HAP-1 (cell line): ENCODE measurements around the gene XXYLT1.
"Not testable (repeated sequence)": the region's sequence is repeated elsewhere in the genome, so short reads cannot be mapped to it uniquely, and the experiment has no call there.

Experiments used
- DNase-seq, 2 experiments: peaks; one replicate each; pipeline ENCODE4 v3.0.0-alpha.2; 2016 to 2020; ENCODE audit warnings: low spot score in 2 of 2
- H3K27me3 ChIP-seq: fragments of 250-450 bp; sonication (Bioruptor Pico); 2 replicates; pipeline ENCODE4 v1.5.1; 2020; ENCODE audit warnings: low read depth, mild to moderate bottlenecking, moderate library complexity
- H3K36me3 ChIP-seq: fragments of 250-450 bp; sonication (Bioruptor Pico); replicated peaks from 2 replicates; pipeline ENCODE4 v1.5.1; 2020; ENCODE audit warnings: mild to moderate bottlenecking
- H3K4me1 ChIP-seq: fragments of 250-450 bp; sonication (Bioruptor Pico); 2 replicates; pipeline ENCODE4 v1.5.1; 2020; ENCODE audit warnings: mild to moderate bottlenecking
- H3K4me3 ChIP-seq: fragments of 250-450 bp; sonication (Bioruptor Pico); 2 replicates; pipeline ENCODE4 v1.5.1; 2020; ENCODE audit warnings: mild to moderate bottlenecking, moderate library complexity
- H3K9me3 ChIP-seq: fragments of 250-450 bp; sonication (Bioruptor Pico); 2 replicates; pipeline ENCODE4 v1.5.1; 2020; ENCODE audit warnings: mild to moderate bottlenecking, moderate library complexity
- in situ Hi-C: fragments of 300-500 bp; cut with MboI; formaldehyde crosslinking; loops from 3 replicates; pipeline ENCODE4 v1.14.3; 2020; ENCODE audit warnings: low sequenced_read_pairs, inconsistent platforms, mixed read lengths

XXYLT1 gene

GRCh38 chr3:195221876-195222617, 48.9 kb downstream of the XXYLT1 start:
- no peaks in the 10 kb centered on the region for H3K9me3 ChIP-seq
- in situ Hi-C loops = no loop called here
- H3K4me1 ChIP-seq = no peaks in the 10 kb centered on the region
- H3K36me3 ChIP-seq = no peaks in the 10 kb centered on the region
- no peaks in the 10 kb centered on the region for H3K27me3 ChIP-seq
- no peak for DNase-seq
- H3K4me3 ChIP-seq = no peak overlapping the region

GRCh38 chr3:195221015-195221853, 49.7 kb downstream of the XXYLT1 start:
- Histone ChIP-seq H3K27me3 (no peaks in the 10 kb centered on the region), H3K4me1 (no peaks in the 10 kb centered on the region), H3K9me3 (no peaks in the 10 kb centered on the region), H3K36me3 (no peaks in the 10 kb centered on the region), H3K4me3 (no peak overlapping the region)
- in situ Hi-C loops = no loop called here
- DNase-seq = no peak

- Histone ChIP-seq H3K4me3 (no peak overlapping the region), H3K27me3 (no peaks in the 10 kb centered on the region), H3K9me3 (no peaks in the 10 kb centered on the region), H3K36me3 (no peaks in the 10 kb centered on the region), H3K4me1 (no peaks in the 10 kb centered on the region)
- DNase-seq = peak in 1 of 2 experiments; percentile 3
- in situ Hi-C loops = no loop called here
Measured at GRCh38 chr3:195219351-195220230, 51.4 kb downstream of the XXYLT1 start.

GRCh38 chr3:195218331-195218730, 52.6 kb downstream of the XXYLT1 start:
- H3K4me1 ChIP-seq, H3K36me3 ChIP-seq, DNase-seq, H3K9me3 ChIP-seq, H3K4me3 ChIP-seq, H3K27me3 ChIP-seq, in situ Hi-C loops: not testable (repeated sequence)

- not testable (repeated sequence) for DNase-seq
Measured at GRCh38 chr3:195215576-195215975, 55.4 kb downstream of the XXYLT1 start.

GRCh38 chr3:195214381-195214780, 56.6 kb downstream of the XXYLT1 start:
- Histone ChIP-seq H3K4me1 (no peaks in the 10 kb centered on the region), H3K9me3 (no peaks in the 10 kb centered on the region), H3K27me3 (no peaks in the 10 kb centered on the region), H3K4me3 (no peak overlapping the region), H3K36me3 (no peaks in the 10 kb centered on the region)
- in situ Hi-C loops = no loop called here
- DNase-seq = no peak

More at GRCh38 chr3:195215576-195215975, 55.4 kb downstream of the XXYLT1 start:
- in situ Hi-C loops, H3K27me3 ChIP-seq, H3K9me3 ChIP-seq, H3K36me3 ChIP-seq, H3K4me1 ChIP-seq, H3K4me3 ChIP-seq: not testable (repeated sequence)

- Histone ChIP-seq H3K4me1 (no peaks in the 10 kb centered on the region), H3K36me3 (no peaks in the 10 kb centered on the region), H3K9me3 (no peaks in the 10 kb centered on the region), H3K27me3 (no peaks in the 10 kb centered on the region), H3K4me3 (no peak overlapping the region)
- in situ Hi-C loops = no loop called here
- no peak for DNase-seq
Measured at GRCh38 chr3:195213639-195214315, 57.2 kb downstream of the XXYLT1 start.

GRCh38 chr3:195212749-195213375, 58.1 kb downstream of the XXYLT1 start:
- Histone ChIP-seq H3K4me3 (no peak overlapping the region), H3K4me1 (no peaks in the 10 kb centered on the region), H3K9me3 (no peaks in the 10 kb centered on the region), H3K27me3 (no peaks in the 10 kb centered on the region), H3K36me3 (no peaks in the 10 kb centered on the region)
- no peak for DNase-seq
- in situ Hi-C loops = no loop called here

- DNase-seq = no peak
- Histone ChIP-seq H3K27me3 (no peaks in the 10 kb centered on the region), H3K4me3 (no peak overlapping the region), H3K4me1 (no peaks in the 10 kb centered on the region), H3K36me3 (no peaks in the 10 kb centered on the region), H3K9me3 (no peaks in the 10 kb centered on the region)
- in situ Hi-C loops = no loop called here
Measured at GRCh38 chr3:195212033-195212748, 58.8 kb downstream of the XXYLT1 start.

- in situ Hi-C loops = no loop called here
- no peak overlapping the region for H3K4me3 ChIP-seq
Measured at GRCh38 chr3:195210266-195210973, 60.5 kb downstream of the XXYLT1 start.

GRCh38 chr3:195209847-195210265, 61.1 kb downstream of the XXYLT1 start:
- Histone ChIP-seq H3K36me3 (no peaks in the 10 kb centered on the region), H3K9me3 (no peaks in the 10 kb centered on the region), H3K4me1 (peaks cover 4% of the 10 kb centered on the region), H3K27me3 (no peaks in the 10 kb centered on the region), H3K4me3 (no peak overlapping the region)
- in situ Hi-C loops = no loop called here
- no peak for DNase-seq

More at GRCh38 chr3:195210266-195210973, 60.5 kb downstream of the XXYLT1 start:
- no peaks in the 10 kb centered on the region for H3K9me3 ChIP-seq
- H3K4me1 ChIP-seq = no peaks in the 10 kb centered on the region
- DNase-seq = no peak
- no peaks in the 10 kb centered on the region for H3K27me3 ChIP-seq
- no peaks in the 10 kb centered on the region for H3K36me3 ChIP-seq
